Ovary (tissue), 10 donors: ENCODE data around the gene TMEM192. TPM values are rescaled to one million over a fixed set of nuclear protein-coding genes. Genes with fewer than 3 reads are reported as not detected.

Experiments
- DNase-seq, 5 donors: peaks; one replicate each; pipeline ENCODE4 v3.0.0-alpha.2; 2019 to 2020
- H3K27ac ChIP-seq, 2 donors: fragments of 200-600 bp; one replicate each; pipeline versions ENCODE4 v1.5.1 to v1.8.0; 2019 to 2022
- H3K27me3 ChIP-seq: fragments of 200-600 bp; one replicate; pipeline ENCODE4 v1.8.0; 2022
- H3K36me3 ChIP-seq: fragments of 200-600 bp; sonication (generic); one replicate; pipeline ENCODE4 v1.5.1; 2019
- H3K4me1 ChIP-seq: one replicate; pipeline ENCODE4 v1.8.1; 2013; ENCODE audit warnings: mild to moderate bottlenecking, moderate library complexity; ENCODE audit not compliant: insufficient read depth
- H3K4me3 ChIP-seq: fragments of 200-600 bp; sonication (generic); one replicate; pipeline ENCODE4 v1.5.1; 2017
- H3K9me3 ChIP-seq, 2 donors: fragments of 200-600 bp in 1 of 2; sonication (generic) in 1 of 2; one replicate each; pipeline versions ENCODE4 v1.5.1 to v1.8.1; 2013 to 2019; ENCODE audit warnings: mild to moderate bottlenecking in 1 of 2, moderate library complexity in 1 of 2
- CTCF ChIP-seq, 3 donors: fragments of 450-650 bp in 2 of 3; fragments of 200-600 bp in 1 of 3; IDR thresholded peaks; one replicate each; pipeline versions ENCODE4 v1.5.1 to v1.8.0; 2016 to 2022; ENCODE audit warnings: antibody characterized with exemption in 3 of 3, mild to moderate bottlenecking in 1 of 3
- EP300 ChIP-seq: sonication (generic); formaldehyde crosslinking; IDR thresholded peaks from one replicate; pipeline ENCODE4 v1.6.1; 2017; ENCODE audit warnings: antibody characterized with exemption
- POLR2A ChIP-seq: fragments of 450-650 bp; IDR thresholded peaks from one replicate; pipeline ENCODE4 v1.6.1; 2017; ENCODE audit warnings: antibody characterized with exemption, mild to moderate bottlenecking, moderate library complexity
- WGBS, 3 donors: extraction: QIAGEN DNeasy Blood & Tissue Kit in 1 of 3; methylation state at CpG; one replicate each; pipeline versions ENCODE4 v1.1.5 to v1.1.7; 2013 to 2017; 5-methylcytosine and 5-hydroxymethylcytosine counted together
- intact Hi-C, 4 donors: fragments of 100-400 bp; cut with DNase I; formaldehyde crosslinking; loops; one replicate each; pipeline versions ENCODE4 v1.11.0 to v1.15.1; 2022 to 2023
- long read RNA-seq, 3 donors: library from polyadenylated mRNA in 2 of 3; unstranded in 2 of 3; transcript quantifications; one replicate each; pipeline ENCODE4 v2.0.0 and lab custom pipeline, GENCODE V29; 2021 to 2026
- polyA plus RNA-seq, 2 donors: library from polyadenylated mRNA; stranded (reverse); fragments of 200-250 nt in 1 of 2; fragments of 350-450 nt in 1 of 2; fragmentation: Illumina TruSeq in 1 of 2; extraction: RNeasy Lipid Tissue Mini Kit (QIAGEN cat#74804) in 1 of 2; gene quantifications; one replicate each; pipeline ENCODE4 v1.2.3, GENCODE V29; 2013 to 2014
- total RNA-seq, 7 donors: library from RNA; depleted of rRNA in 2 of 7; stranded (reverse); fragments of >200 nt in 2 of 7; fragmentation: NEBNext Ultra II Directional in 3 of 7; extraction: Animal tissue kit (Norgen Biotek cat#: 25700) in 3 of 7; gene quantifications; one replicate each; pipeline versions ENCODE4 v1.1.0 to v1.2.4, GENCODE V29; 2016 to 2023
- donor health status: DM: no; HTN: no; CAD: no; lungs with moderate emphysema.
- donor health status: DM: no; HTN: no; CAD: no.
- donor health status: Bipolar disorder and iron deficiency.
- donor health status: DM: yes; HTN: yes; CAD: no.
- donor health status: DM: no; HTN: no; CAD: no.
- donor health status: DM: yes; HTN: yes; CAD: no.

TMEM192 gene
- total RNA-seq (10 to 100 TPM; 16.7 to 35.2 (median 25.3) TPM), polyA plus RNA-seq (10 to 100 TPM; 22.1 to 40.8 TPM)
- long read RNA-seq, donor 1, full-length matches to known transcripts: 76 of 121 reads
- long read RNA-seq, donor 1, partial matches to known transcripts: 24 of 121 reads
- long read RNA-seq, donor 1, other reads (novel, unspliced or antisense): 21 of 121 reads
- long read RNA-seq, donor 2, full-length matches to known transcripts: 4 of 34 reads
- long read RNA-seq, donor 2, partial matches to known transcripts: 23 of 34 reads
- long read RNA-seq, donor 2, other reads (novel, unspliced or antisense): 7 of 34 reads
- long read RNA-seq, donor 3, full-length matches to known transcripts: 22 of 40 reads
- long read RNA-seq, donor 3, partial matches to known transcripts: 13 of 40 reads
- long read RNA-seq, donor 3, other reads (novel, unspliced or antisense): 5 of 40 reads

GRCh38 chr4:165112368-165113121 is at the start of gene TMEM192:
TMEM192 (minus strand) TSS chr4:165112860; CDS start chr4:165112773, 87 bp downstream.
- intact Hi-C loops: loop anchor here in 2 of 4 donors (5.0 to 10.0 kb wide), 2 partner anchors 212 to 215 kb away; partner anchors contain the start of gene MSMO1 (in 2 of the 2)
- Histone ChIP-seq H3K9me3 (no peaks in the 10 kb centered on the region), H3K27ac (peak within 1 kb of the TSS; percentile 94 to 95), H3K4me1 (no peaks in the 10 kb centered on the region), H3K4me3 (peak within 1 kb of the TSS; percentile 96), H3K27me3 (no peaks in the 10 kb centered on the region), H3K36me3 (no peaks in the 10 kb centered on the region)
- 0 to 1% (median 1%) methylated on average over 53 to 66 of the region's 66 CpGs for WGBS, 3 donors
- TF ChIP-seq EP300 (no peak), CTCF (IDR thresholded peaks at IDR 0.05) (peak; percentile 42 to 60 (median 46)), POLR2A (peak; percentile 42)
- DNase-seq: peak; percentile 94 to 97 (median 96)

- no peaks in the 10 kb centered on the region for H3K27me3 ChIP-seq
- intact Hi-C loops: no loop called here
- no peaks in the 10 kb centered on the region for H3K36me3 ChIP-seq
- no peak for DNase-seq
- no peak overlapping the region for H3K27ac ChIP-seq
- no peaks in the 10 kb centered on the region for H3K4me1 ChIP-seq
- no peak overlapping the region for H3K4me3 ChIP-seq
- no peaks in the 10 kb centered on the region for H3K9me3 ChIP-seq
- TF ChIP-seq EP300 (no peak), POLR2A (no peak), CTCF (IDR thresholded peaks at IDR 0.05) (no peak)
These were observed 46.1 kb upstream of the TMEM192 start for GRCh38 chr4:165158762-165159161.

- TF ChIP-seq CTCF (IDR thresholded peaks at IDR 0.05) (no peak), EP300 (no peak), POLR2A (no peak)
- intact Hi-C loops: no loop called here
These were observed 44.2 kb upstream of the TMEM192 start for GRCh38 chr4:165156906-165157305.

GRCh38 chr4:165154482-165154881 is 41.8 kb upstream of the TMEM192 start:
- Histone ChIP-seq H3K4me3 (no peak overlapping the region), H3K27me3 (no peaks in the 10 kb centered on the region), H3K9me3 (no peaks in the 10 kb centered on the region), H3K27ac (no peak overlapping the region), H3K36me3 (no peaks in the 10 kb centered on the region), H3K4me1 (no peaks in the 10 kb centered on the region)
- intact Hi-C loops: no loop called here
- no peak for DNase-seq
- TF ChIP-seq POLR2A: no peak

More at GRCh38 chr4:165156906-165157305, 44.2 kb upstream of the TMEM192 start:
- H3K27ac ChIP-seq: no peak overlapping the region
- no peak overlapping the region for H3K4me3 ChIP-seq
- no peak for DNase-seq
- H3K27me3 ChIP-seq: no peaks in the 10 kb centered on the region
- 40 to 94% (median 84%) methylated on average over 2 of the region's 2 CpGs for WGBS, 3 donors
- no peaks in the 10 kb centered on the region for H3K4me1 ChIP-seq
- H3K36me3 ChIP-seq: no peaks in the 10 kb centered on the region
- no peaks in the 10 kb centered on the region for H3K9me3 ChIP-seq
